ENCODE measurements around the gene MAP3K20.

DNA sequence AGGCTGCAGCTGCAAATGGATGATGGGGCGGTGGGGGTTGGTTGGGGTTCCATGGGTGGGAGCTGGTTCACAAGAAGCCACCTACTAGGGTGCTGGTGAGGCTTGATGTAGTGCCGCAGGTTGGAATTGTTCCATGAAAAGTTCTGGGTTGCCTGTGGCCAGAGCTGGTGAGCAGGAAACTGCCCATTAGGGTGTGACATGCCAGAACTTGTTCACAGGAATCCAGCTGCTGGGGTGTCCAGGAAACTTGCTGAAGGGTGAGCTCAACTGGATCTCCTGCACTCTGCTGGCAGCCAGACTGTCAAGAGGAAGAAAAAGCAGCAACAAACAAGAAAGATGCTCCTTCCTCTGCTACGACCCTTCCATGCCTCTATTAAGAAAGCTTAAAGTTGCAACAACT is 48.8 kb downstream of the MAP3K20 start:
- TF ChIP-seq POLR2A (IDR thresholded peaks at IDR 0.05; ENCODE audit: low read depth, low read length): no peak
- TF ChIP-seq, protein P1, sequence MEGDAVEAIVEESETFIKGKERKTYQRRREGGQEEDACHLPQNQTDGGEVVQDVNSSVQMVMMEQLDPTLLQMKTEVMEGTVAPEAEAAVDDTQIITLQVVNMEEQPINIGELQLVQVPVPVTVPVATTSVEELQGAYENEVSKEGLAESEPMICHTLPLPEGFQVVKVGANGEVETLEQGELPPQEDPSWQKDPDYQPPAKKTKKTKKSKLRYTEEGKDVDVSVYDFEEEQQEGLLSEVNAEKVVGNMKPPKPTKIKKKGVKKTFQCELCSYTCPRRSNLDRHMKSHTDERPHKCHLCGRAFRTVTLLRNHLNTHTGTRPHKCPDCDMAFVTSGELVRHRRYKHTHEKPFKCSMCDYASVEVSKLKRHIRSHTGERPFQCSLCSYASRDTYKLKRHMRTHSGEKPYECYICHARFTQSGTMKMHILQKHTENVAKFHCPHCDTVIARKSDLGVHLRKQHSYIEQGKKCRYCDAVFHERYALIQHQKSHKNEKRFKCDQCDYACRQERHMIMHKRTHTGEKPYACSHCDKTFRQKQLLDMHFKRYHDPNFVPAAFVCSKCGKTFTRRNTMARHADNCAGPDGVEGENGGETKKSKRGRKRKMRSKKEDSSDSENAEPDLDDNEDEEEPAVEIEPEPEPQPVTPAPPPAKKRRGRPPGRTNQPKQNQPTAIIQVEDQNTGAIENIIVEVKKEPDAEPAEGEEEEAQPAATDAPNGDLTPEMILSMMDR (conservative IDR thresholded peaks at IDR 0.05; ENCODE audit: low read depth, low read length): no peak
